ENCODE measurements around the gene RNASE13.

The RNASE13 gene

DNA sequence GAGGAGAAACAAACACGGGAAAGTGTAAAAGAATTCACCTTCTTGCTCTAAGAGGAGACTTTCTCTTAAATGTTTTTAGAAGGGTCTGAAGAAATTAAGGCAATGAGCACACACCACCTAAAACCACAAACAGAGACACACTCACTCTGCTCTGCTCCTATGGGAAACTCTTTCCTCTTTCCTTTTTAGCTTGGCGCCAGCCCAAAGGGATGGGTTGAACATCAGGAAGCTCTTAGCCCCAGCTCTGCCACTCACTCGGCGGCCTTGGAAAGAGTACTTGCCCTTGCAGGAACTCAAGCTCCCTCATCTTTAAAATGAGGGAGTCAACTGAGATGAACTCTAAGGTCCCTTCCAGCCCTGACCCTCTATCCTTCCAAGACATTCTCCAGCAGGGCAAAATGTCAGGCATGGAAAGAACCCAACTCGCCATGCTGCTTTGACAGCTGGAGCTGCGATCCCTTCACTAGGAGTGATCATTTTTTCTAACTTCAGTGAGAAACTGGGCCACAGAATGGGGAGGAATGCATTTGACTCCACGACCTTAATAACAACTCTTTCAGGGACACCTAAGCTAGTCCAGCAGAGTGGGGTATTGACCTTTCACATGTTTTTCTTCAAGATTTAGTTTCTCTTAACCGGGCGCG lies 22.0 kb upstream of the RNASE13 start:
- TF ChIP-seq, protein P1, sequence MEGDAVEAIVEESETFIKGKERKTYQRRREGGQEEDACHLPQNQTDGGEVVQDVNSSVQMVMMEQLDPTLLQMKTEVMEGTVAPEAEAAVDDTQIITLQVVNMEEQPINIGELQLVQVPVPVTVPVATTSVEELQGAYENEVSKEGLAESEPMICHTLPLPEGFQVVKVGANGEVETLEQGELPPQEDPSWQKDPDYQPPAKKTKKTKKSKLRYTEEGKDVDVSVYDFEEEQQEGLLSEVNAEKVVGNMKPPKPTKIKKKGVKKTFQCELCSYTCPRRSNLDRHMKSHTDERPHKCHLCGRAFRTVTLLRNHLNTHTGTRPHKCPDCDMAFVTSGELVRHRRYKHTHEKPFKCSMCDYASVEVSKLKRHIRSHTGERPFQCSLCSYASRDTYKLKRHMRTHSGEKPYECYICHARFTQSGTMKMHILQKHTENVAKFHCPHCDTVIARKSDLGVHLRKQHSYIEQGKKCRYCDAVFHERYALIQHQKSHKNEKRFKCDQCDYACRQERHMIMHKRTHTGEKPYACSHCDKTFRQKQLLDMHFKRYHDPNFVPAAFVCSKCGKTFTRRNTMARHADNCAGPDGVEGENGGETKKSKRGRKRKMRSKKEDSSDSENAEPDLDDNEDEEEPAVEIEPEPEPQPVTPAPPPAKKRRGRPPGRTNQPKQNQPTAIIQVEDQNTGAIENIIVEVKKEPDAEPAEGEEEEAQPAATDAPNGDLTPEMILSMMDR (IDR thresholded peaks at IDR 0.05; ENCODE audit: low read depth, low read length, missing control alignments) = no peak
- no peak overlapping the region for H3K4me3 ChIP-seq (ENCODE audit: low read depth, low read length)
- no peak for DNase-seq (ENCODE audit: low read depth)

DNA sequence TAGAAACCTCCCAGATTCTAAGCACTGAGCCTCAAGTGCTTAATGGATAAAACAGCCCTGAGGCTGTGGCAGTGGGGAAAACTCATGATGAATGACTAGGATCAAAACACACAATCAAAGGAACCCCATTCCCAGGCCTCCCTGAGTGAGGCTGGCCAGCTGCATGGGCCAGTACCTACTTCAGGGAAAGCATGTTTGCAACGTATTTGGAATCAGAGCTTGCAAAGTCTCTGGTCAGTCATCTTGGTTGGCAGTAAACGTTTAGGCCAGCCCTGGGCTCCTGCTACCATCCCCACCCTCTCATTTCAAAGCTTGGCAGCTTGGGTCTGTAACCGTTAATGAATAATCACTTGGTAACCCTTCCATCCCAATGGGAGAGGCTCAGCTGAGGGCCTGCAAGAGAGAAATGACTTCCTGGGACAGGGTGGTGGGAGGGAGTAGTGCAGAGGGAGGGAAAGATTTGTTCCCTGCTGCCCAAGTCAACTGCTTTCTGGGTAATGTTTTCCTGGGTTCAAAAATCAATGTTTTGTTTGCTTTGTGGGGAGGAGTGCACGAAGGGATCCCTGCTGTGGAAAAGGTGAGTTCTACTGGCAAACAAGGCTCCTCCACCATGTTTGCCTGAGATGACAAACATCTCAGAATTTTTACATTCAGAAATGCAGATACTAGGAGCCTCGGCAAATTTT lies 21.0 kb upstream of the RNASE13 start:
- no peak overlapping the region for H3K4me3 ChIP-seq (ENCODE audit: low read depth, low read length)
- TF ChIP-seq, protein P1 (IDR thresholded peaks at IDR 0.05; ENCODE audit: low read depth, low read length, missing control alignments) = no peak
- no peak for DNase-seq (ENCODE audit: low read depth)

DNA sequence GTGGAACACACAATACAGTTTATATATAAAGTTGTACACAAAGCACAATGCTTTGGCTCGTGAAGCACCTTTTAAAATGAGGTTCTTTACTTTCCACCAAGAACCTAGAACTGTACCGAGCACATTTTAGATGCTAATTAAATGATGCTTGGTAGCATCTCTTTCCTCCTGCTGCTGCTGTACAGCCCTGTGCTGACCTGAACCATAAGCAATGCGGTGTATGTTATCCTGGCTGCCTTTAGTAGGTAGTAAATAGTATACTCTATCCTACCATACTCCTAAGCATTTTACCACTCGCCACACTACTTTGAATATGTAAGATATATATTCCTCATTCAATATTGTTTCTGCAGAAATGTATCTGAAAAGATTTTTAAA lies 20.1 kb upstream of the RNASE13 start:
- DNase-seq (ENCODE audit: low read depth) = no peak
- H3K4me3 ChIP-seq (ENCODE audit: low read depth, low read length) = no peak overlapping the region
- TF ChIP-seq, protein P1 (IDR thresholded peaks at IDR 0.05; ENCODE audit: low read depth, low read length, missing control alignments) = no peak

DNA sequence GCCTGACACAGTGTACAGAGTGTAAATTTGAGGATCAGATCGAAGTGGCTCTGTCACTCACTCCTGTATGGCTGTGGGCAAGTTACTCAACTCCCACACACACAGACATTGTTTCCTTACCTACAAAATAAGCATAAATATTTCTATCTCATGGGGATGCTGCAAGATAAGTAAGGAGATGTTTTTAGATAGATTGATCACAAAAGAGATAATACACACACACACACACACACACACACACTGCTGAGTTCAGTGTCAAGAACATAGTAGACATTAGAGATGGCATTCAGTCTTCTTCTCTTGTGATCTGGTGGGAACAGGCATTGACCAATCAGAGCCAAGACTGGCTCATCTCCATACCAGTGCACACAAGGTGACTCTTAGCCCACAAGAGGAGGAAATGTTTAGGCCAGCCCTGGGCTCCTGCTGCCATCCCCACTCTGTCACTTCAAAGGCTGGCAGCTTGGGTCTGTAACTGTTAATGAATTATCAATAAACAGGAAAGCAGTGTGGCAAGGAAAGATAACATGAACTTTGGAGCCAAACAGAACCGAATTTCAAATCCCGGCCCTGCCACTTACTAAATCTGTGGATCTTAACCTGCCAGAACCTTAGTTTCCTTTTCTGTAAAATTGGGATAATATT lies 19.6 kb upstream of the RNASE13 start:
- no peak for DNase-seq (ENCODE audit: low read depth)
- H3K4me3 ChIP-seq (ENCODE audit: low read depth, low read length) = no peak overlapping the region
- TF ChIP-seq, protein P1 (IDR thresholded peaks at IDR 0.05; ENCODE audit: low read depth, low read length, missing control alignments) = no peak

DNA sequence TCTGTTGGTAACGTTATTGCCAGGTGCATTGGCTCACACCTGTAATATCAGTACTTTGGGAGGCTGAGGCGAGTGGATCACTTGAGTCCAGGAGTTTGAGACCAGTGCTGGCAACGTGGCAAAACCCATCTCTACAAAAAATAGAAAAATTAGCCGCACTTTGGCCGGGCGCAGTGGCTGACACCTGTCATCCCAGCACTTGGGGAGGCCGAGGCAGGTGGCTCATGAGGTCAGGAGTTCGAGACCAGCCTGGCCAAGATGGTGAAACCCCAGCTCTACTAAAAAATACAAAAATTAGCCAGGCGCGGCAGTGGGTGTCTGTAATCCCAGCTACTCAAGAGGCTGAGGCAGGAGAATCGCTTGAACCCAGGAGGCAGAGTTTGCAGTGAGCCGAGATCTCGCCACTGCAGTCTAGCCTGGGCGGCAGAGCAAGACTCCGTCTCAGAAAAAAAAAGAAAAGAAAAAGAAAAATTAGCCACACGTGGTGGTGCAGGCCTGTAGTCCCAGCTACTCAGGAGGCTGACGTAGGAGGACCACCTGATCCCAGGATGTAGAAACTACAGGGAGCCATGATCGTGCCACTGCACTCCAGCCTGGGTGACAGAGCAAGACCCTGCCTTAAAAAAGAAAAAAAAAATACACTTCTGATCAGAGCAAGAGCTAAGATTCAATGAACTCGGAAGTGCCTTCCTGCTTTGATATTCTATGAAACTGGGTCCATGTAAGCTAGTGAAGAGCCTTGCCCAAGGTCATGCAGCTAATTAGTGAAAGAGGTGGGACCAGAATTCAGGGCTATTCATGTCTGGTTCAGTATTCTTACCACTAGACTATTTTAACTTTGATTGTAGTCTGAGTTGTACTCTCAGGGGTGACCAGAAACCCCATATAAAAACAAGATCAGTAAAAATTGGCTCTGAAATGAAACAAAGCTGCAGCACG lies 18.8 kb upstream of the RNASE13 start:
- no peak for DNase-seq (ENCODE audit: low read depth)
- TF ChIP-seq, protein P1 (IDR thresholded peaks at IDR 0.05; ENCODE audit: low read depth, low read length, missing control alignments) = no peak
- H3K4me3 ChIP-seq (ENCODE audit: low read depth, low read length) = no peak overlapping the region

DNA sequence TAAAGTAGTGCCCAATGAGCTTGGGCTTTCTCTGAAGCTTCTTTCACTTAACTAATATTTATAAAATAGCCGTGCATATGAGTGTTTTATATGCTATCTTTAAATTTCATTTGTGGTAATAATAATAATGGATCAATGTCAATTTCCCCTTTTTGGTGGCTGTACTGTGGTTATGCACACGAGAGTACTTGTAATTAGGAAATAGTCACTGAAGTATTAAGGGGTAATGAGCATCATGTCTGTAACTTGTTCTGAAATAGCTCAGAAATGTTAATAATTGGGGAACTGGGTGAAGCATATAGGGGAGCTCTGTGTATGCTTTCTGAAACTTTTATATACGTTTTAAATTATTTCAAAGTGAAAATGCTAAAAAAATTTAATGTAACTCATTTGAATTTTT lies 16.0 kb upstream of the RNASE13 start:
- TF ChIP-seq, protein P1 (IDR thresholded peaks at IDR 0.05; ENCODE audit: low read depth, low read length, missing control alignments) = no peak
- H3K4me3 ChIP-seq (ENCODE audit: low read depth, low read length) = no peak overlapping the region
- no peak for DNase-seq (ENCODE audit: low read depth)
